HT-29 (cell line): Measurements from ENCODE around the gene ACSM6. TPM values are rescaled to one million over a fixed set of nuclear protein-coding genes. Genes with fewer than 3 reads are reported as not detected.
"Not testable (repeated sequence)": the region's sequence is repeated elsewhere in the genome, so short reads cannot be mapped to it uniquely, and the experiment has no call there.

ENCODE experiments used
- DNase-seq: peaks from one replicate; pipeline ENCODE4 v3.0.0-alpha.2; 2015; ENCODE audit warnings: low spot score
- total RNA-seq: library from RNA; depleted of rRNA; stranded (reverse); fragments of >200 nt; shearing (Covaris generic); gene quantifications from 2 replicates; pipeline ENCODE4 v1.2.3, GENCODE V29; 2014; rRNA removed

ACSM6 gene
- not detected in 2 replicates for total RNA-seq

DNA sequence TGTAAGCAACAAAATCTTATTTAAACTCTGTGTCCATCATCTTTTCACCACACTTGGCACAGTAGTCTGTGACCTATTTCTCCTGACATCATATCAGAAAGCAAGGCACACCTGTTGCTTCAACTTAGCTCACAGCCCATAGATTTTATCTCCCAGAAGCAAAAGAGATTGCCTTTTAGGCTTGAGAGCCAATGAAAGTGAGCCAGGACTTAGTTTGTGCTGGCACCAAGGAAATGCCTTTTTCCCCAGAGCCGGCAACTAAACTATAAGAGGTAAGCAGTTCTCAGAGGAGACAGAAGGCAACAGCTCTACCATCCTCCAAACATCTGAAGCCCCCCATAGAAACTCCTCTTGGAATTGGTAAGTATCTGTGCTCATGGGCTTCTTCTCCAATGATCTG is at the start of gene ACSM6:
TSS of gene ACSM6 (plus strand) at position 295 of the 400 bp plus-strand sequence. CDS start 248 bp downstream, outside the sequence.
- DNase-seq, result no peak

- no peak for DNase-seq
Measured at GRCh38 chr10:95168694-95169093, 25.3 kb upstream of the ACSM6 start.

- no peak for DNase-seq
Measured at GRCh38 chr10:95169522-95169921, 24.5 kb upstream of the ACSM6 start.

- no peak for DNase-seq
Measured at GRCh38 chr10:95170790-95171189, 23.2 kb upstream of the ACSM6 start.

GRCh38 chr10:95171336-95171735 is 22.7 kb upstream of the ACSM6 start:
- DNase-seq, result no peak

DNA sequence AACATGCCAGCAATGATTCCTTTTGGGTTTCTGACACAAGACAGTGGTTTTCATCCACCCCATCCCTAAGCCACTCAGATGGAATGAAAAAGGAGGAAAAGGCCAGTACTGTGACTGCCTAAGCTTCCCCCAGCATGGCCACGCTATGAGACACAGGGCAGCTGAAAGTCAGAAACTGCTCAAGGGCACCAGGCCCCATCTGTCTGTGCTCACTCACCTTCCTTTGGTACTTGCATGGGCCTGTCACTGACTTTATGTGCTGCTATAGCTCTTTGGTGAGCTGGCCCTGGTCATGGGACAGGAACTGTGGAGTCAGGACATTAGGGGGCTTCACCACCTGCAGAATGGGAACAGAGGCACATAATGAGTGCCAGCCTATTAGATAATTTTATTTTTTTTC is 21.2 kb upstream of the ACSM6 start:
- DNase-seq, result no peak

DNA sequence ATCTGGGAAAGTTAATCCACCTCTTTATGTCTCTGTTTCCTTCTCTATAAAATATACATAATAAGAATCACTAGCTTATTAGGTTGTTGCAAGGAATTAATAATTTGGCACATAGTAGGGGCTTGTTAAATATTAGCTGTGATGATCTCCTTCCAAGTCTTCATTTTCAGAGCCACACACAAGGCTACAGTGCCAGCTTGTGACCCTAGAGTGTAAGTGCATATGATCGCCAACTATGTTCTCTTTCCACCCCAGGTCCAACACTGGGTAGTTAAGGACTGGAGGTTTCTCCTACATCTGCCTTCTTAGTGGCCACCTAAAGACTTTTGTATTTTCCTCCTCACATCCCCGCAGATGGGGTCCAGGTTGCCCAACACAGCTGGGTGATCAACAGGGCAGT is 17.9 kb upstream of the ACSM6 start:
- DNase-seq, result no peak

- DNase-seq, result no peak
Measured at GRCh38 chr10:95177429-95177828, 16.6 kb upstream of the ACSM6 start.

DNA sequence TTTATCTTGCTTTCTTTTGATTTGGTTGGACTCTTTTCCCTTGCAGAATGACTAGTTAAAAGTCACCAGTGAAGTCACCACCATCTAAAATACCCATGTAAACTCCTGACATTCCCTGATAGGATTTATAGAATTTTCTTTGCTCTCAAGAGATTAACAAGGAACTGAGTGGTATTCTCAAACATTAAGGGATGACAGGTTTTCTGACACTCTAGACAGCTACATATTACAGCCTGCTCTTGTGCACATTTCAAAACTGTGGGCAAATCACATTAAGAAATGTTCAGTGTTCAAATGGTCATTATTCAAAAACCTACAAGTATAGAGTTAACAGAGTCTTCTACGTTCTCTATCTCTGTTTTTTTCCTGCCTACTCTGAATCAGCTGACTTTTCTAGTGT is 15.8 kb upstream of the ACSM6 start:
- DNase-seq, result no peak

- DNase-seq, result no peak
Measured at GRCh38 chr10:95178797-95179196, 15.2 kb upstream of the ACSM6 start.

DNA sequence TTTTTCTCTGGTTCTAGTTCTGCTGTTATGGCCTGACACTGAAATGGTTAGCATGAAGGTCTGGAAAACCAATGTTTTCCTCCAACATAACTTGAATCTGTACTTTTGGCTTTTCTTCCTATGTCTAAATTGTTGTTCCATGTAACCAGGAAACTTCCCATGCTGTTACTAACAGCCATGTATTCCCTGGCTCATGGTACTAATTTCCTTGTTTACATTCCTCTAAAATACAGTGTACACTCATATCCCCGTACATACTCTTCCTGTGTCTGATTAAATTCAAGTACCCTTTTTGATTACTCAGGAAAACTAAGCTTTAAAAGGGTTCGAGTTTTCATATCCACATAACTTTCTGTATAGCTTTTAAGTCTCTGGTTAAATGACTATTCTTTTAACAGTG is 12.3 kb upstream of the ACSM6 start:
- DNase-seq, result peak; percentile 14

GRCh38 chr10:95183271-95184230 is 10.5 kb upstream of the ACSM6 start:
- peak; percentile 92 for DNase-seq

GRCh38 chr10:95187617-95188016 is 6.4 kb upstream of the ACSM6 start:
- DNase-seq, result no peak

GRCh38 chr10:95188593-95188992 is 5.4 kb upstream of the ACSM6 start:
- no peak for DNase-seq

DNA sequence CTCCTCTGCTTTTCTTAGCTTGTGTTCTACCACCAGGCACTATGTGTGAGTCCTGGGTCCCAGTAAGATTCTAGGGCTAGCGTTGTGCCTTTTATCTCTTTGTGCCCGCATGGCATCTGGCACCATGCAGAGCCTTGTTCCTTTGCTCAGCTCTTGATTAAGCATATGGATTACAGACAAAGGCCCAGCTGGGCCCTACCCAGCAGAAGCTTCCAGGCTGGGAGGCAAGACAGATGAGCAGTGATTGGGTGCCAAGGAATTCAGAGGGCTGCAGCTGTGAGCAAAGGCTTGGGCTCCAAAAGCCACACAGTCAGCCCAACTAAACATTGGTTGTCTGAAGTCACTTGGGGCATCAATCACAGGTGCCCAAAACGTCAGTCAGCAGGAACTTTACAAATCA is 2.0 kb downstream of the ACSM6 start:
- DNase-seq, result no peak

GRCh38 chr10:95201736-95202135 is 7.7 kb downstream of the ACSM6 start:
- DNase-seq, result peak; percentile 2

DNA sequence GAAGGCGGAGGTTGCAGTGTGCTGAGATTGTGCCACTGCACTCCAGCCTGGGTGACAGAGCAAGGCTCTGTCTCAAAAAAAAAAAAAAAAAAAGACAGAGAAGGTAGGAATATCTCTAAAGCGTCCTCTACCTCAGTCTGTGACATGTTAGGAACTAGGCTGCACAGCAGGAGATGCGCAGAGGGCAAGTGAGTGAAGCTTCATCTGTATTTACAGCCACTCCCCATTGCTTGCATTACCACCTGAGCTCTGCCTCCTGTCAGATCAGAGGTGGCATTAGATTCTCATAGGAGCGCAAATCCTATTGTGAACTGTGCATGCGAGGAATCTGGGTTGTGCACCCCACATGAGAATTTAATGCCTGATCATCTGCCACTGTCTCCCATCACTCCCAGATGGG is 8.8 kb downstream of the ACSM6 start:
- not testable (repeated sequence) for DNase-seq

- peak; percentile 19 for DNase-seq
Measured at GRCh38 chr10:95208702-95209391, 14.8 kb downstream of the ACSM6 start.

DNA sequence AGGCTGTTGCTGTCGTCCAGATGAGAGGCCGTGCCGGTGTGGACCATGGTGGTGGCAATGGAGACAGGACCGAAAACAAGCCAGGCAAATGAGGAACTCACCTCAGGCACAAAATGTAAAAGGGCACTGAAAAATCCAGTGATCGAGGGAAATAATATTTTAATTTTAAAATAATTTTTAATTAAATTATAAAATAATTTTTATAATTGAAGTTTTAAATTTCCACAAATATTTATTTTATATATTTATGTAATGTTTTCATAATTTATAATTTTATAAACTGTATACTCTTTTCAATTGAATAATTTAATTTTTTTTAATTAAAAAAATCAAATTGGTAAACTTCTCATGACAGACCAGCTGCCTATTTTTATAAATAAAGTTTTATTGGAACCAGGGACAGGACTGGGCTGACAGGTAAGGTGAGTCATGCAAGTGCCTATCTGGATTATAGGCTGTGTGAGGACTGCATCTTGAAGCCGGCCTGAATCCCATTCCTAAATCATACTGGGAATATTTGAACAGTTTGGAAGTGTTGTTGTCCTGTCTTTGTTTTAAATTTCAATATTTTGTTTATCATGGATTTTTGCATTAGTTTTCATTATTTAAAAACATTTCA is 15.6 kb downstream of the ACSM6 start:
- DNase-seq, result no peak

DNA sequence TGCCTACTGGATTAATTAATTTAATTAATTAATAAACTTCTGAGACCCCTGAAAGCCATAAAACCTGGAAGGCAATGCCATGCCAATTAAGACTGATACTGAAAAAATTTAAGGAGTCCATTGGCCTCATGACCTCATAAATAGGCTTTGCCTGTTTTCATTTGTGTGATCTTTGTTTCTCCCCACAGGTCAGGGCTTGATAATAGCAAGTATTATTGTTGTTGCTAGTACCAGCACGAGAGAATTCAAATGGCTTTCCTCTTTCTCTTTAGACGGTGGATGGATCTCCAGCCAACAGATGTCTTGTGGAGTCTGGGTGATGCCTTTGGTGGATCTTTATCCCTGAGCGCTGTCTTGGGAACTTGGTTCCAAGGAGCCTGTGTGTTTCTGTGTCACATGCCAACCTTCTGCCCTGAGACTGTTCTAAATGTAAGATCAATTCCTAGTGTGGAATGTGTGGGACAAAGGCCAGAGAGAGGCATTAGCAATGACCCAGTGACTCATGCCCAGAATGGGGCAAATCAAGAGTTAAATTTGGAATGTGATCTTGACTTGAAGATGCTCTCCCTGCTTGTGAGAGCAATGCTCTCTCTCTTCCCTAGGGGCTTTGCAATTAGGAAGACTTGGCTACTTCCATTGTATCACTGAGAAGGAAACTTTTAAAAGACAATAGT is 17.7 kb downstream of the ACSM6 start:
- DNase-seq, result no peak

DNA sequence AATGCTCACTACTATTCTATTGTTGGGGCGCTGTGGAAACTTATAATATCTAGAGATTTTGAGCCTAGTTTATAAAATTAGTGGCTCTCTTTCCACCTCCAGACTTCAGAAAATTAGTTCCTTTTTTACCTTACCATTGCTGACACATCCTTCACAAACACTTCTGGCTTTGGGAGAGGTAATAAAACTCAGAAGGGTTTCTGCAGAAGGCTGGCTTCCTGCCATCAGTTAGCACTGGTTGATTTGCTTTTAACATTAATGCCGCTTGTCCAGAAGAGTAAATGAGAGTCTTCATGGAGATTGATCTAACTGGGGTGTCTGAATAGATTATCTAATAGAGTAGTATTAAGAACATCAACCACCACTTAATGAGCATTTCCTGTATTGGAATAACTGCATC is 20.3 kb downstream of the ACSM6 start:
- no peak for DNase-seq

- no peak for DNase-seq
Measured at GRCh38 chr10:95214793-95215192, 20.8 kb downstream of the ACSM6 start.
